IMR-90 (cell line): ENCODE results near the gene ARID4A. TPM values are rescaled to one million over a fixed set of nuclear protein-coding genes. Genes with fewer than 3 reads are reported as not detected.

Source experiments
- ATAC-seq: fragments of 200-7000 bp; cut with Tn5 transposase; 2 replicates; pipeline ENCODE4 v1.9.1; 2020; ENCODE audit warnings: low read depth, mild to moderate bottlenecking, moderate library complexity
- BruUV-seq: library from RNA; stranded (reverse); fragments of 400-500 nt; replicated peaks from 2 replicates; lab custom pipeline; 2021; lab: Mats Ljungman, UMichigan
- CTCF ChIA-PET: fragments of 300-600 bp; formaldehyde crosslinking; extraction: SDS; loops from one replicate; lab custom pipeline; 2021; ENCODE audit warnings: antibody characterized with exemption; lab: Yijun Ruan, JAX
- POLR2A ChIA-PET: fragments of 300-600 bp; sonication (Branson Sonifier 250); formaldehyde crosslinking; loops from one replicate; lab custom pipeline; 2022; ENCODE audit warnings: antibody characterized with exemption; ENCODE audit not compliant: unreplicated experiment; lab: Charles Lee
- DNase-seq: peaks from one replicate; pipeline ENCODE4 v3.0.0; 2013
- H2AFZ ChIP-seq: replicated peaks from 2 replicates; pipeline ENCODE3; 2013; ENCODE audit warnings: low read length, mild to moderate bottlenecking; ENCODE audit not compliant: poor library complexity
- H2AK5ac ChIP-seq: 2 replicates; pipeline ENCODE4 v1.6.1; 2013; ENCODE audit warnings: low read depth, low read length, inconsistent platforms
- H2AK9ac ChIP-seq: replicated peaks from 2 replicates; pipeline ENCODE3; 2013; ENCODE audit warnings: mild to moderate bottlenecking, low read depth, low read length, moderate library complexity; ENCODE audit not compliant: poor library complexity
- H2BK120ac ChIP-seq: 2 replicates; pipeline ENCODE4 v1.6.1; 2013; ENCODE audit warnings: low read depth, low read length, inconsistent platforms
- H2BK15ac ChIP-seq: 3 replicates; pipeline ENCODE4 v1.6.1; 2013; ENCODE audit warnings: low read depth, low read length, inconsistent platforms
- H2BK20ac ChIP-seq: 2 replicates; pipeline ENCODE4 v1.6.1; 2013; ENCODE audit warnings: low read depth, mild to moderate bottlenecking, inconsistent platforms, low read length, moderate library complexity
- H2BK5ac ChIP-seq: 2 replicates; pipeline ENCODE4 v1.6.1; 2013; ENCODE audit warnings: mild to moderate bottlenecking, low read depth, low read length, inconsistent platforms; ENCODE audit not compliant: poor library complexity, severe bottlenecking
- H3K14ac ChIP-seq: replicated peaks from 2 replicates; pipeline ENCODE4 v1.6.1; 2013; ENCODE audit warnings: low read depth, low read length, inconsistent platforms
- H3K18ac ChIP-seq: 2 replicates; pipeline ENCODE4 v1.6.1; 2013; ENCODE audit warnings: low read depth, low read length, control low read depth
- H3K23ac ChIP-seq: 2 replicates; pipeline ENCODE4 v1.6.1; 2013; ENCODE audit warnings: low read depth, low read length, inconsistent platforms
- H3K27ac ChIP-seq: 2 replicates; pipeline ENCODE4 v1.5.1; 2013; ENCODE audit warnings: mild to moderate bottlenecking, control low read depth, low read length; ENCODE audit not compliant: insufficient read depth
- H3K27me3 ChIP-seq: 2 replicates; pipeline ENCODE4 v1.6.1; 2013; ENCODE audit warnings: low read length; ENCODE audit not compliant: control insufficient read depth, insufficient read depth
- H3K36me3 ChIP-seq: 2 replicates; pipeline ENCODE4 v1.6.1; 2013; ENCODE audit warnings: low read length, mixed read lengths; ENCODE audit not compliant: control insufficient read depth, insufficient read depth
- H3K4ac ChIP-seq: 2 replicates; pipeline ENCODE4 v1.6.1; 2013; ENCODE audit warnings: low read depth, low read length, inconsistent platforms
- H3K4me1 ChIP-seq: 2 replicates; pipeline ENCODE4 v1.6.1; 2013; ENCODE audit warnings: low read length, mixed read lengths; ENCODE audit not compliant: control insufficient read depth, insufficient read depth
- H3K4me2 ChIP-seq: 2 replicates; pipeline ENCODE4 v1.6.1; 2013; ENCODE audit warnings: low read depth, mild to moderate bottlenecking, control low read depth, low read length, moderate library complexity
- H3K4me3 ChIP-seq: 2 replicates; pipeline ENCODE4 v1.5.1; 2013; ENCODE audit warnings: low read depth, mild to moderate bottlenecking, control low read depth, low read length, moderate library complexity; ENCODE audit not compliant: insufficient read depth
- H3K56ac ChIP-seq: 2 replicates; pipeline ENCODE4 v1.6.1; 2013; ENCODE audit warnings: low read length, inconsistent platforms; ENCODE audit not compliant: insufficient read depth; ENCODE audit errors: extremely low read depth
- H3K79me1 ChIP-seq, 2 experiments: 2 replicates each; pipeline ENCODE4 v1.6.1; 2013; ENCODE audit warnings: low read length in 2 of 2, inconsistent platforms in 1 of 2, low read depth in 1 of 2
- H3K9ac ChIP-seq: 2 replicates; pipeline ENCODE4 v1.6.1; 2013; ENCODE audit warnings: low read depth, low read length, control low read depth
- H3K9me1 ChIP-seq: 2 replicates; pipeline ENCODE4 v1.6.1; 2013; ENCODE audit warnings: low read length, inconsistent platforms; ENCODE audit not compliant: insufficient read depth
- H3K9me3 ChIP-seq: 2 replicates; pipeline ENCODE4 v1.6.1; 2013; ENCODE audit warnings: low read length; ENCODE audit not compliant: control insufficient read depth, insufficient read depth
- H4K20me1 ChIP-seq: 2 replicates; pipeline ENCODE4 v1.6.1; 2013; ENCODE audit warnings: low read length, inconsistent platforms; ENCODE audit not compliant: insufficient read depth
- H4K5ac ChIP-seq: 2 replicates; pipeline ENCODE4 v1.6.1; 2013; ENCODE audit warnings: mild to moderate bottlenecking, low read depth, low read length, control low read depth
- H4K8ac ChIP-seq, 2 experiments: 2 replicates each; pipeline ENCODE4 v1.6.1; 2013; ENCODE audit warnings: low read depth in 2 of 2, low read length in 2 of 2, control low read depth in 1 of 2, inconsistent platforms in 1 of 2
- H4K91ac ChIP-seq: 2 replicates; pipeline ENCODE4 v1.6.1; 2013; ENCODE audit warnings: low read depth, low read length, inconsistent platforms; ENCODE audit not compliant: insufficient read depth
- MAFK ChIP-seq: IDR thresholded peaks from 2 replicates; pipeline ENCODE4 v1.6.1; 2012; ENCODE audit warnings: low read depth, low read length, improper control_type of control experiment
- SMC3 ChIP-seq: fragments of 150-350 bp; IDR thresholded peaks from 2 replicates; pipeline ENCODE4 v1.6.1; 2016; ENCODE audit warnings: low read depth, mild to moderate bottlenecking, antibody characterized with exemption, low read length, moderate library complexity
- WGBS, 2 experiments: methylation state at CpG; one replicate each; pipeline versions ENCODE4 v1.1.5 to v1.1.7; 2013; ENCODE audit warnings: missing lambda C conversion rate in 2 of 2; ENCODE audit not compliant: insufficient read length in 1 of 2; ENCODE audit errors: extremely low coverage in 2 of 2; 5-methylcytosine and 5-hydroxymethylcytosine counted together
- dilution Hi-C: fragments of 300-500 bp; cut with HindIII; formaldehyde crosslinking; loops from one replicate; pipeline ENCODE4 v1.14.3; 2018; ENCODE audit warnings: low sequenced_read_pairs; ENCODE audit not compliant: unreplicated experiment
- in situ Hi-C: fragments of 300-500 bp; cut with MboI; formaldehyde crosslinking; loops from 3 replicates; pipeline ENCODE4 v1.14.3; 2019; ENCODE audit warnings: low sequenced_read_pairs, inconsistent platforms, mixed read lengths
- intact Hi-C: fragments of 100-400 bp; cut with micrococcal nuclease; formaldehyde crosslinking; loops from 2 replicates; pipeline ENCODE4 v1.10.0; 2022
- polyA plus RNA-seq, 3 experiments: library from polyadenylated mRNA; depleted of rRNA; stranded (reverse); fragments of >200 nt; gene quantifications; 2 replicates each; pipeline ENCODE4 v1.2.3, GENCODE V29; 2012; ENCODE audit warnings: low replicate concordance in 1 of 3
- total RNA-seq: library from RNA; depleted of rRNA; stranded (reverse); fragments of >200 nt; gene quantifications from 2 replicates; pipeline ENCODE4 v1.2.3, GENCODE V29; 2012

Gene ARID4A
- total and polyA plus RNA-seq, 2 of the 4 experiments (the other 2 are of a cell fraction): 3.3 to 3.8 TPM

DNA sequence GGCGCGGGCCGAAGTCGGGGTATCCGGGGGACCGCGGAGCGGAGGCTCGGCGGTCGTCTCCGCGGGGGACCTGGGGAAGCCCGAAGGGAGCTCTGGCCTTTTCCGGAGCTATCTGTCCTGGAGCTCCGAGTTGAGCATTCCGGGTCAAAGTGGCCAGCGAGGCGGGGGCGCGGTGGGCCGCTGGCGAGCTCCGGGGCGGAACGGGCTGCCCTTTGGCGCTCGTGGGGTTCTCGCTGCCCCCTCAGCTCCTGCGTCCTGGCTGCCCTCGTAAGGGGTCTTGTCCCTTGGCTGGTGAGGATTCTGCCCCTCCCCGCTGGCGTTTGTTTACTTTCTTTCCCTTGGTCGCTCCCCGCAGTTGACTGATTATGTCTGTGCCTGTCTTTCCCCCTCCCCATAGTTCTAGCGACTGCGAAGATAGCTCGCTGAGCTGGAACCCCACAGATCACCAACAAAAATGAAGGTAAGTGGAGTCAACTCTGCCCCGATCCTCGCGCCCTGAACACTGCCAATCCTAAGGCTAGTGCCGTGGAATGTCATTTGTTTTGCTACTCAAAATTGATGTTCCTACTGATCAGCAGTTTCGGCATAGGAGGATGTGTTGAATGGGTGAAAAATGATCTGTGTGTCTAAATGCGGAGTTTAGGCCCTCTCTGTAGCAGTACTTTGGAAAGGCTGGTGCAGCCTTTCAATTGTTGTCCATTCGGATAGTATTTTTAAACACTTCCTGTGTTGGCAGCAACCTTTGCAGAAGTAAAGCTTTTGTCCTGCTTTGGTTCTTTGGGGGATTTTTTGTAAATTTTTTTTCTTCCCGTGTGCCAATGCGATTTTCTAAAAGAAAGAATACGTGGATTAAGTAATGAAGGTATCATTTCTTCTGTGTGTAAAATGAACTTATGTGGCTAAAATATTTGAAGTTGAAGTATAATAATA, 1.3 kb downstream of the ARID4A start:
- dilution Hi-C loops (no loop called here), intact Hi-C loops (loop anchor here (2.0 to 5.0 kb wide), 2 partner anchors 58 to 127 kb away; partner anchors contain the start of genes KIAA0586 and TIMM9), in situ Hi-C loops (no loop called here)
- peak overlapping the region; percentile 90 for H2AK9ac ChIP-seq
- no peaks in the 10 kb centered on the region; the same call in none of the 2 replicates for H3K9me1 ChIP-seq
- H3K4ac ChIP-seq: peak overlapping the region; percentile 30
- H2BK15ac ChIP-seq: no peak overlapping the region
- H2BK20ac ChIP-seq: no peak overlapping the region
- peak overlapping the region; percentile 94 for H3K4me2 ChIP-seq
- H3K18ac ChIP-seq: peak overlapping the region; percentile 38
- H3K4me1 ChIP-seq: no peaks in the 10 kb centered on the region
- 0% methylated on average over 6 of the region's 48 CpGs; no CpG with 5 or more reads in 1 of the 2 experiments for WGBS, 2 experiments
- peak overlapping the region; percentile 90 for H3K9ac ChIP-seq
- DNase-seq: no peak
- H3K4me3 ChIP-seq: peak overlapping the region; percentile 73
- no peaks in the 10 kb centered on the region for H3K9me3 ChIP-seq
- H3K23ac ChIP-seq: peak overlapping the region; percentile 78
- no peak overlapping the region; the same call in 1 of the 2 replicates for H4K91ac ChIP-seq
- peak overlapping the region; percentile 71 for H2BK5ac ChIP-seq
- no peaks in the 10 kb centered on the region for H3K27me3 ChIP-seq
- no TSS peak for BruUV-seq
- TF ChIP-seq MAFK: no peak
- no peak for TF ChIP-seq SMC3
- CTCF ChIA-PET: no interaction called here
- H3K56ac ChIP-seq: peak overlapping the region; percentile 79
- peak overlapping the region; percentile 66 for H3K27ac ChIP-seq
- ATAC-seq: no peak
- H4K20me1 ChIP-seq: peaks cover 30% of the 10 kb centered on the region
- peaks cover 12% of the 10 kb centered on the region for H3K36me3 ChIP-seq
- H2AK5ac ChIP-seq: no peak overlapping the region; the same call in 1 of the 2 replicates
- H4K8ac ChIP-seq: peak overlapping the region; percentile 5 to 33; a peak in 2 of 4 replicates
- peak overlapping the region; percentile 69 for H3K14ac ChIP-seq
- H2BK120ac ChIP-seq: no peak overlapping the region
- peak overlapping the region; percentile 24; the same call in 1 of the 2 replicates for H4K5ac ChIP-seq
- H3K79me1 ChIP-seq: peaks cover 7 to 24% of the 10 kb centered on the region in 2 experiments
- POLR2A ChIA-PET: no interaction called here
- H2AFZ ChIP-seq: peak overlapping the region; percentile 89
